Measurements from ENCODE around the gene NUTM2E.
"Not testable (repeated sequence)": the region's sequence is repeated elsewhere in the genome, so short reads cannot be mapped to it uniquely, and the experiment has no call there.

GRCh38 chr10:79777997-79778396 lies 48.5 kb upstream of the NUTM2E start:
- TF ChIP-seq, protein P1, sequence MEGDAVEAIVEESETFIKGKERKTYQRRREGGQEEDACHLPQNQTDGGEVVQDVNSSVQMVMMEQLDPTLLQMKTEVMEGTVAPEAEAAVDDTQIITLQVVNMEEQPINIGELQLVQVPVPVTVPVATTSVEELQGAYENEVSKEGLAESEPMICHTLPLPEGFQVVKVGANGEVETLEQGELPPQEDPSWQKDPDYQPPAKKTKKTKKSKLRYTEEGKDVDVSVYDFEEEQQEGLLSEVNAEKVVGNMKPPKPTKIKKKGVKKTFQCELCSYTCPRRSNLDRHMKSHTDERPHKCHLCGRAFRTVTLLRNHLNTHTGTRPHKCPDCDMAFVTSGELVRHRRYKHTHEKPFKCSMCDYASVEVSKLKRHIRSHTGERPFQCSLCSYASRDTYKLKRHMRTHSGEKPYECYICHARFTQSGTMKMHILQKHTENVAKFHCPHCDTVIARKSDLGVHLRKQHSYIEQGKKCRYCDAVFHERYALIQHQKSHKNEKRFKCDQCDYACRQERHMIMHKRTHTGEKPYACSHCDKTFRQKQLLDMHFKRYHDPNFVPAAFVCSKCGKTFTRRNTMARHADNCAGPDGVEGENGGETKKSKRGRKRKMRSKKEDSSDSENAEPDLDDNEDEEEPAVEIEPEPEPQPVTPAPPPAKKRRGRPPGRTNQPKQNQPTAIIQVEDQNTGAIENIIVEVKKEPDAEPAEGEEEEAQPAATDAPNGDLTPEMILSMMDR (IDR thresholded peaks at IDR 0.05) = not testable (repeated sequence)
- not testable (repeated sequence) for TF ChIP-seq POLR2A (IDR thresholded peaks at IDR 0.05)
